Neural cell (in vitro differentiated cells): ENCODE data around the gene PDE10A.

Experiments
- POLR2AphosphoS5 ChIP-seq: IDR thresholded peaks from 2 replicates; pipeline ENCODE4 v1.6.1; 2012
- TF ChIP-seq, protein P1 (sequence below): fragments of 450-650 bp; IDR thresholded peaks from 2 replicates; pipeline ENCODE4 v1.5.1; 2014; ENCODE audit warnings: antibody characterized with exemption, mild to moderate bottlenecking, moderate library complexity; ENCODE audit not compliant: poor library complexity, severe bottlenecking

DNA sequence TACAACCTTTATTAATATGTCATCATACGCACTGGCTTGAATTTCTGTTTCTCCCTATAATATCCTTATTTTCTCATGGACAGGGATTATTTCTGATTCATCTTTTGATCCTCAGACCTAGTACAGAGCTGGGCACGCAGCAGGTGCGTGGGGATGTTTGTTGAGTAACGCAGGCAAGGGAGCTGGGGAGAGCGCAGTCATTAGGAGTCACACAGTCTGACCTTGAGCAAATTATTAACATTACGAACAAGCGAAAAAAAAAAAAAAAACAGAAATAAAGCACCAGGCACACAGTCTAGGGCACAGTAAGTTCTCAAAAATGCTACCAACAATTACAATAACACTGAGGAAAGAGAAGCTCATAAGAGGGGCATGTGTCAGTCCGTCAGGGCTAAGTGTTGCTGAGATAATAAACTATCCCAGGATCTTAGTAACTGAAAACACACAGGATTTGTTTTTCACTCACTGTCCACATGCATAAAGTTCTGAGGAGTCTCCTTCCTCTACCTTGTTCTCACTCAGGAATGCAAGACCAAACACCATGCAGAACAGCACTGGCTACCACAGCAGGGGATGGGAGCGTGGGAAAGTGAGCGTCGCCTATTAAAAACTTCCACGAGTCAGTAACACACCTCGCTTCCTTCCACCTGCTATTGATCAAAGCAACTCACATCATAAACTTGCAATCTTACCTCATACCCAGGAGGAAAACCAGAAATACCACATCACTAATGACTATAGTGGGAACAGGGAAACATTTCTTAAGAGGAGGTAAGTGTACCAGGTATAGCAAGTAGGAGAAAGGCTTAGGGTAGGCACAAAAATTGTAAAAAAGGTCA lies 56.9 kb downstream of the PDE10A start:
- TF ChIP-seq, protein P1, sequence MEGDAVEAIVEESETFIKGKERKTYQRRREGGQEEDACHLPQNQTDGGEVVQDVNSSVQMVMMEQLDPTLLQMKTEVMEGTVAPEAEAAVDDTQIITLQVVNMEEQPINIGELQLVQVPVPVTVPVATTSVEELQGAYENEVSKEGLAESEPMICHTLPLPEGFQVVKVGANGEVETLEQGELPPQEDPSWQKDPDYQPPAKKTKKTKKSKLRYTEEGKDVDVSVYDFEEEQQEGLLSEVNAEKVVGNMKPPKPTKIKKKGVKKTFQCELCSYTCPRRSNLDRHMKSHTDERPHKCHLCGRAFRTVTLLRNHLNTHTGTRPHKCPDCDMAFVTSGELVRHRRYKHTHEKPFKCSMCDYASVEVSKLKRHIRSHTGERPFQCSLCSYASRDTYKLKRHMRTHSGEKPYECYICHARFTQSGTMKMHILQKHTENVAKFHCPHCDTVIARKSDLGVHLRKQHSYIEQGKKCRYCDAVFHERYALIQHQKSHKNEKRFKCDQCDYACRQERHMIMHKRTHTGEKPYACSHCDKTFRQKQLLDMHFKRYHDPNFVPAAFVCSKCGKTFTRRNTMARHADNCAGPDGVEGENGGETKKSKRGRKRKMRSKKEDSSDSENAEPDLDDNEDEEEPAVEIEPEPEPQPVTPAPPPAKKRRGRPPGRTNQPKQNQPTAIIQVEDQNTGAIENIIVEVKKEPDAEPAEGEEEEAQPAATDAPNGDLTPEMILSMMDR: no peak
- TF ChIP-seq POLR2AphosphoS5: no peak
